ENCODE measurements around the gene UTS2B.

Gene UTS2B

GRCh38 chr3:191316876-191317603 is 13.3 kb downstream of the UTS2B start:
- DNase-seq (ENCODE audit: insufficient read length) (no peak), FAIRE-seq (no peak)
- TF ChIP-seq TAF1 (IDR thresholded peaks at IDR 0.05; ENCODE audit: borderline replicate concordance, low read depth, low read length) = no peak
- TF ChIP-seq POLR2A (IDR thresholded peaks at IDR 0.05; ENCODE audit: low read depth, low read length) = no peak
- TF ChIP-seq POLR2AphosphoS5 (IDR thresholded peaks at IDR 0.05; ENCODE audit: low read depth, low read length) = no peak

DNA sequence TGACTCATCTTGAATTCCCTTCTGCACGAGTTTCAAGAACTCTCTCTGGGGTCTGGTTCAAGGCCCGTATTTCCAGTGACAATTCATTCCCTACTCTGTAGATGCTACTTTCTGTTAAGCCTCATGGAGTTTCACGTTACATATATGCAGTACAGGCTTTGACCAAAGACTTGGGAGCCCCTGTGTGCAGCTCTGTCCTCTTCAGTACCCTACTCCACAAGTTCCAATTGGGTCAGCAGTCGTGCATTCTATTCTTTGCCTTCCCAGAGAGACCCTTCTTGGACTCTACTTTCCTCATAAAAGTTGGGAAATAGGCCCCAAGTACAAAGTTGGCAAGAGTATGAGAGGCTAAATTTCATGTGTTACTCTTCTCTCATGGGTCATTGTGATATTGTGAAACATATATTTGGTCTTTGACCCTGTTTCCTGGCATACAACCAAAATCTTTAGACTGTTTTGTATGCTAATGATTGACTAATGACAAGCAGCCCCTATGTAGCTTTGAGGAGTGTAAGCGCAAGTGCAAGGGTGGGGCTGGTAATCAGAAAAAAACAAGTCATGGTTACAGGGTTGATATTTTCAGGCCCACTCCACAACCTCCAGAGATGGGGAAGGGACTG is 16.1 kb downstream of the UTS2B start:
- FAIRE-seq = no peak

DNA sequence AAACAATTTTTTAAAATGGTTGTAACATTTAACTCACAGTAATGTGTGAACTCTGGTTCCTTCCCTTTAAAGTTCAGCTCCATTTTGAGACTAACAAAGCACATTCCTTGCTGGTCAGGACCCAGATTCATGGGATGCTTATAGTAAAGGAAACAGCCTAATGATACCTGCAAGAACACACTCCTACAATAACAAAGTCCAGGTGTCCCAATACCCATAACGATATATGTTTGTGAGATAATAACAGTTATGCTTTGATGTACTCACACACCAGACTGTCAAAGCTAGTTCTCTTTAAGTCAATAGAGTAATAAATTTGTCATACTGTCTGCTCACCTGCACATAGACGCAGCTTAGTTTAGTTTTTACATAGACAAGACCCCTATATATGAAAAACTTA is 17.0 kb downstream of the UTS2B start:
- FAIRE-seq (no peak), DNase-seq (ENCODE audit: insufficient read length) (no peak)
- TF ChIP-seq TAF1 (IDR thresholded peaks at IDR 0.05; ENCODE audit: borderline replicate concordance, low read depth, low read length) (no peak), POLR2AphosphoS5 (IDR thresholded peaks at IDR 0.05; ENCODE audit: low read depth, low read length) (no peak), POLR2A (IDR thresholded peaks at IDR 0.05; ENCODE audit: low read depth, low read length) (no peak)

More for the DNA sequence above, 16.1 kb downstream of the UTS2B start:
- DNase-seq (ENCODE audit: insufficient read length) = no peak
- no peak for TF ChIP-seq TAF1 (IDR thresholded peaks at IDR 0.05; ENCODE audit: borderline replicate concordance, low read depth, low read length)
- no peak for TF ChIP-seq POLR2AphosphoS5 (IDR thresholded peaks at IDR 0.05; ENCODE audit: low read depth, low read length)
- no peak for TF ChIP-seq POLR2A (IDR thresholded peaks at IDR 0.05; ENCODE audit: low read depth, low read length)

GRCh38 chr3:191307341-191307740 is 23.0 kb downstream of the UTS2B start:
- TF ChIP-seq TAF1 (IDR thresholded peaks at IDR 0.05; ENCODE audit: borderline replicate concordance, low read depth, low read length) = no peak
- no peak for TF ChIP-seq POLR2AphosphoS5 (IDR thresholded peaks at IDR 0.05; ENCODE audit: low read depth, low read length)
- TF ChIP-seq POLR2A (IDR thresholded peaks at IDR 0.05; ENCODE audit: low read depth, low read length) = no peak
- FAIRE-seq = no peak
- DNase-seq (ENCODE audit: insufficient read length) = no peak

DNA sequence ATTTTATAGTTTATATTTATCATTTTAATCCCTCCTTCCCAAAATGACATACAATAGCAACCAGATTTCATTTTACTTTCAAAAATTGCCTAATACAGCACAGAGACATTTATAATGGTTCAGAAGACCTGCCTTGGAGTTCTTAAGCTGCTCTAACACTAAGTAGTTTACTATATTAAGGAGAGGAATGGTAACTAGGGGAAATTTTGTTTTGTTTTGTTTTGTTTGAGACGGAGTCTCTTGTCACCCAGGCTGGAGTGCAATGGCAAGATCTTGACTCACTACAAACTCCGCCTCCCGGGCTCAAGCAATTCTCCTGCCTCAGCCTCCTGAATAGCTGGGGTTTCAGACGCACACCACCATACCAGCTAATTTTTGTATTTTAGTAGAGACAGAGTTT is 23.9 kb downstream of the UTS2B start:
- no peak for FAIRE-seq
- DNase-seq (ENCODE audit: insufficient read length) = no peak
- no peak for TF ChIP-seq POLR2A (IDR thresholded peaks at IDR 0.05; ENCODE audit: low read depth, low read length)

DNA sequence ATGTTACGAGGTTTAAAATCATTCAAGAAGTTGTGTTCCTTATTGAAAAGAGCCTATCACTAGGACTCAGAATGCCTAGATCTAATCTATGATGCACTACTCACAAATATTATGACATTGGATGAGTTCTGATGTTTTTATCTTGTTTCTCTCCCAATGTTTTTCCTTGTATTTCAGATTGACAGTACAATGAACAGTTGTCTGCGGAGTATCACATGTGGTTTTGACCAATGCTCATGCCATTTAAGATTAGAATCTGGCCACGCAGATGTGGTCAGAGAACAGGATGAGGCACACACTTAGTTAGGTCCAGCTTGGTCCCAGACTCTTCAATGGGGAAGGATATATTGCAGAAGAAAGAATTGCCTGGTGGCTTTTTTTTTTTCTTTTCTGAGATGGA is 26.7 kb downstream of the UTS2B start:
- DNase-seq (ENCODE audit: insufficient read length) (no peak), FAIRE-seq (no peak)
- TF ChIP-seq POLR2AphosphoS5 (IDR thresholded peaks at IDR 0.05; ENCODE audit: low read depth, low read length) (no peak), POLR2A (IDR thresholded peaks at IDR 0.05; ENCODE audit: low read depth, low read length) (no peak), TAF1 (IDR thresholded peaks at IDR 0.05; ENCODE audit: borderline replicate concordance, low read depth, low read length) (no peak)

DNA sequence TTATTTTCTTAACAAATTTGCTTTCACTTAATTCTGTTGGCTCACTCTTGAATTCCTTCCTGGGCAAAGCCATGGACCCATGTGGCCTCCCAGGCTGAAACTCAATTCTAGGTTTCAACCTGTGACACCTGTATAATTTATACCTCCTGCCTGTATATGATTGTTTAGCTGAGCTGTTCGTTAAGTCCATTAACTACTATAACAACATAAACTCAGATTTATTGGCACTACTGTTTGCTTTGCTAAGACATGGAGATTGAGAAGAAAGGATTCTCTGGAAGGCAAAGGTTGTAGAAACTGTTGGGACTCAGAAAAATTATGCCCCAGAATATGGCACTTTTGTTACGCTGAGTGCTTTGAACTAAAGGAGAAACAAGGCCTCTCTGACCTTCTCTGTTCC is 27.9 kb downstream of the UTS2B start:
- DNase-seq (ENCODE audit: insufficient read length) (no peak), FAIRE-seq (no peak)
- no peak for TF ChIP-seq TAF1 (IDR thresholded peaks at IDR 0.05; ENCODE audit: borderline replicate concordance, low read depth, low read length)
- no peak for TF ChIP-seq POLR2AphosphoS5 (IDR thresholded peaks at IDR 0.05; ENCODE audit: low read depth, low read length)
- no peak for TF ChIP-seq POLR2A (IDR thresholded peaks at IDR 0.05; ENCODE audit: low read depth, low read length)

GRCh38 chr3:191301782-191302411 is 28.4 kb downstream of the UTS2B start:
- no peak for FAIRE-seq

GRCh38 chr3:191301017-191301416 is 29.3 kb downstream of the UTS2B start:
- TF ChIP-seq POLR2A (IDR thresholded peaks at IDR 0.05; ENCODE audit: low read depth, low read length) (no peak), TAF1 (IDR thresholded peaks at IDR 0.05; ENCODE audit: borderline replicate concordance, low read depth, low read length) (no peak), POLR2AphosphoS5 (IDR thresholded peaks at IDR 0.05; ENCODE audit: low read depth, low read length) (no peak)
- DNase-seq (ENCODE audit: insufficient read length) (peak; percentile 28), FAIRE-seq (peak; percentile 84)

More at GRCh38 chr3:191301782-191302411, 28.4 kb downstream of the UTS2B start:
- no peak for TF ChIP-seq POLR2AphosphoS5 (IDR thresholded peaks at IDR 0.05; ENCODE audit: low read depth, low read length)
- TF ChIP-seq TAF1 (IDR thresholded peaks at IDR 0.05; ENCODE audit: borderline replicate concordance, low read depth, low read length) = no peak
- TF ChIP-seq POLR2A (IDR thresholded peaks at IDR 0.05; ENCODE audit: low read depth, low read length) = no peak
- no peak for DNase-seq (ENCODE audit: insufficient read length)

- DNase-seq (ENCODE audit: insufficient read length) (no peak), FAIRE-seq (peak; percentile 88)
- TF ChIP-seq POLR2AphosphoS5 (IDR thresholded peaks at IDR 0.05; ENCODE audit: low read depth, low read length) (no peak), TAF1 (IDR thresholded peaks at IDR 0.05; ENCODE audit: borderline replicate concordance, low read depth, low read length) (no peak), POLR2A (IDR thresholded peaks at IDR 0.05; ENCODE audit: low read depth, low read length) (no peak)
These were observed 29.9 kb downstream of the UTS2B start for GRCh38 chr3:191300422-191300821.

GRCh38 chr3:191298846-191299245 is 31.5 kb downstream of the UTS2B start:
- no peak for FAIRE-seq
- no peak for TF ChIP-seq TAF1 (IDR thresholded peaks at IDR 0.05; ENCODE audit: borderline replicate concordance, low read depth, low read length)
- no peak for TF ChIP-seq POLR2AphosphoS5 (IDR thresholded peaks at IDR 0.05; ENCODE audit: low read depth, low read length)
- TF ChIP-seq POLR2A (IDR thresholded peaks at IDR 0.05; ENCODE audit: low read depth, low read length) = no peak

More at GRCh38 chr3:191298846-191299245, 31.5 kb downstream of the UTS2B start:
- no peak for DNase-seq (ENCODE audit: insufficient read length)
